ENCODE data around the gene CAMSAP3.
"Not testable (repeated sequence)": the region's sequence is repeated elsewhere in the genome, so short reads cannot be mapped to it uniquely, and the experiment has no call there.

Gene CAMSAP3

DNA sequence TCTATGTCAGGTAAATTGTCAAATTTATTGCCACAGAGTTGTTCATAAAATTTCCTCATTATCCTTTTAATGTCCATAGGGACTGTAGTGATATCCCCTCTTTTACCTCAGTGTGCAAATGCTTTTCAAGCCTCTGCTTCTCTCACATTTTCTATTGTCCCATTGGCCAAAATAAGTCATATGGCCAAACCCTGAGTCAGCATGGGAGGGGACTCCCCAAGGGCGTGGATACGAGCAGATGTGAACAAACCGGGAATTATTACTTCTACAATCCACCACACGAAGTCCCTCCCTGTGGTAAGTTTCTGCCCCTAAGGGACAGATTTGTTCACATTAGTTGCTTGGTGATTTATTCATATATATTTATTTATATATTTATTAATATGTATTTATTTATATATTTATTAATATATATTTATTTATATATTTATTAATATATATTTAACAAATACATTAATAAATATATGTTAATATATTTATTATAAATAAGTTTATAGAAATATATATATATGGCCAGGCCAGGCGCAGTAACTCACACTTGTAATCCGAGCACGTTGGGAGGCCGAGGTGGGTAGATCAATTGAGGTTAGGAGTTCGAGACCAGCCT lies 20.1 kb upstream of the CAMSAP3 start:
- peak; percentile 78 for DNase-seq

DNA sequence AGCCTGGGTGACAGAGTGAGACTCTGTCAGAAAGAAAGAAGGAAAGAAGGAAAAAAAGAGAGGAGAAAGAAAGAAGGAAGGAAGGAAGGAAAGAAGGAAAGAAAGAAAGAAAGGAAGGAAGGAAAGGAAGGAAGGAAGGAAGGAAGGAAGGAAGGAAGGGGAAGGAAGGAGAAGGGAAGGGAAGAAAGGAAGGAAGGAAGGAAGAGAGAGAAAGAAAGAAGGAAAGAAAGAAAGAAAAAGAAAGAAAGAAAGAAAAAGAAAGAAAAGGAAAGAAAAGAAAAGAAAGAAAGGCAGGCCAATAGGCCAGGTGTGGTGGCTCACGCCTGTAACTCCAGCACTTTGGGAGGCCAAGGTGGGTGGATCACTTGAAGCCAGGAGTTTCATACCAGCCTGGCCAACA lies 18.2 kb upstream of the CAMSAP3 start:
- DNase-seq, result not testable (repeated sequence)

DNA sequence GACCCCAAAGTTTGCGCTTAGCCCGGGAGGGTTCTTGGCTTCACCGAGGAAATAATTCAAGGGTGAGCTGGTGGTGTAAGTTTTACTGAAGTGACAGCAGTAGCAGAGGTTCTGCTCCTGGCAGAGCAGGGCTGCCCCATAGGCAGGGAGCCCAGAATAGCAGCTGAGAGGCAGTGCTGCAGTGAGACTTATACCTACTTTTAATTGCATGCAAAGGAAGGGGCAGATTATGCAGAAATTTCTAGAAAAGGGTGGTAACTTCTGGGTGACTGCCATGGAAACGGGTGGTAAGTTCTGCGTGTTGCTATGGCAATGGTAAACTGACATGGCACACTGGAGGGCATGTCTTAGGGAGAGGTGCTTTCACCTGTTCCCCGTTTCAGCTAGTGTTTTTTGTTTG lies 17.5 kb upstream of the CAMSAP3 start:
- no peak for DNase-seq

DNA sequence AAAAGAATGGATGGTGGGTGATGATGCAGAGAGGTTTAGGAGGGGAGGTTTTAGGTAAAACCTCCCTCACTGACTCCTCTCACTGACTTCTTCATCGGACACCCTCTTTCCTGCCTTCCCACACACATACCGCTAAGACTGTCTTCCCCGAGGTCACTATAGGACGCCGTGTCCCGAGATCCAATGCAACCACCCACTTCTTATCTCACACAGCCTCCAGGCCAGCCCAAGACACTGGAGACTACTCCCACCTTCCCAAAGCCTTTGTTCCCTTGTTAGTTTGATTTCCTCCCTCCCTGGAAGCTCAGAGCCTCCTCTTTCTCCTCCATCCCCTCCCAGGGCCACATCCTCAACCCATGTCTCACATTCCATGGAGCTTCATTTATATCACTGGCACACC lies 16.5 kb upstream of the CAMSAP3 start:
- no peak for DNase-seq

DNA sequence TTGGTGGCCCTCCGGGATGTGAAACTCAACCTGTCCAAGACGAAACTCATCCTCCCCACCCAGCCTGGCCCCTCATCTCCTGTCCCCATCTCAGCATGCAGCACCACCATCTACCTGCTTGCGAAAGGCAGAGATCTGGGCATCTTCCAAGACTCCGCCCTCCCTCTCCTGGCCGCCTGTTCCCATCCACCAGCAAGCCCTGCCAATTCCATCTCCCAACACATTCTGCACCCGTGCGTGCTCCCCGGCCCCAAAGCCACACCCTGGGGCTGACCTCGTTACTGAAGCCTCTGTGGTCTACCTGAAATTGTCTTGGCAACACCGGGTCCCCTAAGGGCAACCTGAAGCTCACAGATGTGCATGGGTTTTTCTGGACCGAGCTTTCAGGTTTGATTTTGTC lies 13.2 kb upstream of the CAMSAP3 start:
- DNase-seq, result no peak

DNA sequence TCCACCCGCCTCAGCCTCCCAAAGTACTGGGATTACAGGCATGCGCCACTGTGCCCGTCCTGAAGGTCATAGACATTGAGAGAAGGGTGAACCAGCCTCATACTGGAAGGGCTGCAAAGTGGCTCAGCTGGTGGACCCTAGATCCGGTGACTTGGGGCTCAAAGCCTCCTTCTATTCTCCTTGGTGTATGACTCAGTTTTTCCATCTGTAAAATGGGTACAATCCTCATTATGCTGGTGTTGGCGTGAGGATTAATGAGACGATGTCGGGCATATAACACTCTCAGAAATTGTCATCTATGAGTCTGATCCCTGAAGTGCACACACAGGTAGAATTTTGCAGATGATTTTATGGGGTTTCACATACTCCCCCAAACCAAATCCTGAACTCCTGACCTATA lies 5.8 kb upstream of the CAMSAP3 start:
- DNase-seq, result no peak

DNA sequence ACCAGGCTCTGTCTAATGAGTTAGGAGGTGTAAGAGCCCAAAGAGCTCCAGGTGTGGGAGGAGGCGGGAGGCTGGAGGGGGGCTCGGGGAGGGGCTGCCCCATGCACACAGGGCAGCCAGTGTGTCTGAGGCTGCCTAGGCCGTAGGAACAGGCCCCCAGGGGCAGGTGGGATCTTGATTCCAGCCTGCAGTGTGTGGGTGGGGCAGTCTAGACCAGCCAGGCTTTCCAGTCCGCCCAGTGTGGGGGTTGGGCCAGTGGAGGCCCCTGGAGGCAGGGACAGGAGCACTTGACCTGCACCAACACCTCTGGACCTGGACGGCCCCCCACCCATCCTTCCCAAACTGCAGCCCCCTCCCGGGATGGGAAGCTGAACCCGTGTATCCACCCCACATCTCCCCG lies 5.4 kb upstream of the CAMSAP3 start:
- DNase-seq, result no peak

DNA sequence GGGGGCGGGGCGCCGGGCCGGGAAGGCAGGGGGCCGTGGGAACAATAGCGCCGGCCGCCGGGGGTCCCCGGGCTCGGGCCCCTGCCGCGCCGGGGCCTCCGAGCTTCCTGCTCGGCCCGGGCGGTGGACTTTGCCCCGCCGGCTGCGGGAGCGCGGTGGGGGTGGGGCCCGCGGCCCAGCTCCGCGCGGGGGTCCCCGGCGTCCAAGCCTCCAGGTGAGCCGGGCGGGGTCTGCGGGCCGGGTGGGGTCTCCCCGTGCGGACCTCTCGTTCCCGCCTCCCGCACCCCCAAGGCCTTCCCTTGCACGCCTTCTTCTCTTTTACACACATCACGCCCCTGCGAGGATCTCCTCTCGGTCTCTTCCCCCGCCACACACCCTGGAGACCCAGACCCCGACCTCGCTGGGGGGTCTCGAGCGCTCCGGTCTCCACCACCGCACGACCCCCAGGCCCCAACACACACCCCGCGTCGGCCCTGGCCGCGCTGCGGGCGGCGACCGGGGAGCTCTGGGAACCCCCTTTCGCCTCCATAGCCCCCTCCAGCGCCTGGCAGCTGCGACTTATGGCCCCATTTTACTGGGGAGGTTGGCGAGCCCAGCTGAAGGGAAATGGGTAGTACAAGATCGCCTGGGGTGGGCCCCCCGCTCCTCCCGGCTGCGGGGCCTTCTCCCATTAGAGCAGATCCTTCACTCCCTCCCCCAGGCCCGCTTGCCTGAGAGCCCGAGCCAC lies 711 bp downstream of the CAMSAP3 start:
- DNase-seq, result no peak

DNA sequence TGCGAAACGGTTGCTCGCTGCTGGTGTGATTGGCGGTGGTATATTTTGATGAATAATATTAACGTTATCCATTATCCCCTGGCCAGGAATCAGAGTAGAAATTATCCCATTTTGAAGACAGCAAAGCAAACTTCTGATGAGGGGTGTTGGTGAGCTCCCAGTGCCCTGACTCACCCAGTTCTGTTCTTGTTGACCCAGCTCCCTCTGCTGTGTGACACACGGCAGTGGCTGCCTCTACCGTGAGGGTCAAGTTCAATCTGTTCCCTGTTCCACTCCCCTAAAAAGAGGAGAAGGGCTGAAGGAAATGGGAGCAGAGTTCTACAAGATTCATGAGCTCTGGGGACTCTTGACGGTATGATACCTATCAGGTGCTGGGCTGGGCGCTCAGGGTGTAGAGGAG lies 2.0 kb downstream of the CAMSAP3 start:
- DNase-seq, result no peak

DNA sequence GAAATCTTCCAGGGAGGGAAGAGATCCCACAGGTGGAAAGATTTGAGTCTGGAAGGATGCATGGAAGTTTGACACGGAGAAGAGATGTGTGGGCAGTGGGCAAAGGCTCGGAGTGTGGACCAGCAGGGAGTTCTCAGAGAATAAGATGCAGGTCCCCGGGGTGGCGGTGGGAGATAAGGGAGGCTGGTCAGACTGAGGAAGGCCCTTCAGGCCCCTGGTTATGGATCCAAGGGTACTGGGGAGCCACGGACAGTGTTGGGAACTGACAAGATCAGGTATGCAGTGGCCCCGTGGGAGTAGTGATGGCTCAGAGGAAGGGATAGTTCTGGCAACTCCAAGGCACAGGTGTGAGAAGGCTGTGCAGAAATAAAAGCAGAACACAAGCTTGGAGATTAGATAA lies 2.5 kb downstream of the CAMSAP3 start:
- no peak for DNase-seq

DNA sequence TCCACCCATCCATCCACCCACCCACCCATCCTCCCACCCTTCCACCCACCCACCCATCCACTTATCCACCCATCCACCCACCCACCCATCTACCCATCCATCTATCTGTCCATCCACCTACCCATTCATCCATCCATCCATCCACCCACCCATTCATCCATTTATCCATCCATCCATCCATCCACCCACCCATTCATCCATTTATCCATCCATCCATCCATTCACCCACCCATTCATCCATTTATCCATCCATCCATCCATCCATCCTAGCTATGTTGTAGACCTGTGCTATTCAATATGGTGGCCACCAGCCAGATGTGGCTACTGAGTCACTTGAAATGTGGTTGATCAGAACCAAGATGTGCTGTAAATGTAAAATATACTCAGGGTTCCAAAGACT lies 5.1 kb downstream of the CAMSAP3 start:
- no peak for DNase-seq

DNA sequence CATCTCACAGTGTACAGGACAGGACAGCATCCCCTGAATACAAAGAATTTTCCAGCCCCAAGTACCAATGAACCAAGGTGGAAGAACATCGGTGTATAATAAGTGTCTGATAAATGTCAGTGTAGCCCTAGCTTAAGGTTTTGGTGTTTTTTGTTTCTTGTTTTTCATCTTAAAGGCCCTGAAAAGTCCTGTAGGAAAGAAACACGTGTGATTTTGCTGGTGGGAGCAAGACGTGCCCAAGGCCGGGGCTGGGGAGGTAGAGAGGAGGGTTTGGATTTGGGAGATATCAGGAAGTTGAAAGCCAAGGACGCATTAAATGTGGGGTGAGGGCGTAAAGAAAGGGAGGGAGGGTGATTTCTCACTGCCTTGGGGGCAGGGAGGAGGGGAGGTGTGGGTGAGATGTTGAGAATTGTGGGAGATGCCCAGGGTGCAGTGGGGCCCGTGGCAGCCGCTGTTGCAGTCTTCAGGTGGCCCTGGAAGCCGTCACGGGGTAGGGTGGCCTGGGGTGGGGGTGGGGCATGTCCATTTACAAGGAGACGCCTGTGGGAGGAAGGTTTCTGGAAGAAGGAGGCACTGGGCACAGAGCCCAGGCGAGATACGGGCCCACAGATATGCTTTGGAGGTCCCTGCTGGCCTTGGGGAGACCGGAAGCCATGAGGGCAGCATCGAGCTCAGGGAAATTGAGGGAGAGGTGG lies 6.7 kb downstream of the CAMSAP3 start:
- no peak for DNase-seq

DNA sequence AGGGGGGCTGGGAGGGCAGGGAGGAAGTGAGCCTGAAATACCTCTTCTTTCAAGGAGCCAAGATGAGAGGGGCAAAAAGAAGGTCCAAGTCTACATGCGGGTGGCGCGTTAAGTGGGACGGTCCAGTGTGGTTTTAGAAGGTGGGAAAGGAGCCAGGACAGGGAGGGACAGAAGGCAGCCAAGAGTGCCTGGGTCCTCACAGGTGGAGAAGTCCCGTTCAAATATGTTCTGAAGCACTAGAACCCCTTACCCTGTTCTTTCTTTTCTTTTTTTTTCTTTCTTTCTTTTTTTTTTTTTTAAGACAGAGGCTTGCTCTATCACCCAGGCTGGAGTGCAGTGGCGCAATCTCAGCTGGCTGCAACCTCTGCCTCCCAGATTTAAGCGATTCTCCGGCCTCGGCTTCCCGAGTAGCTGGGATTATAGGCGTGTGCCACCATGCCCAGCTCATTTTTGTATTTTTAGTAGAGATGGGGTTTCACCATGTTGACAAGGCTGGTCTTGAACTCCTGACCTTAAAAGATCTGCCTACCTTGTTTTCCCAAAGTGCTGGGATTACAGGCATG lies 7.4 kb downstream of the CAMSAP3 start:
- no peak for DNase-seq

DNA sequence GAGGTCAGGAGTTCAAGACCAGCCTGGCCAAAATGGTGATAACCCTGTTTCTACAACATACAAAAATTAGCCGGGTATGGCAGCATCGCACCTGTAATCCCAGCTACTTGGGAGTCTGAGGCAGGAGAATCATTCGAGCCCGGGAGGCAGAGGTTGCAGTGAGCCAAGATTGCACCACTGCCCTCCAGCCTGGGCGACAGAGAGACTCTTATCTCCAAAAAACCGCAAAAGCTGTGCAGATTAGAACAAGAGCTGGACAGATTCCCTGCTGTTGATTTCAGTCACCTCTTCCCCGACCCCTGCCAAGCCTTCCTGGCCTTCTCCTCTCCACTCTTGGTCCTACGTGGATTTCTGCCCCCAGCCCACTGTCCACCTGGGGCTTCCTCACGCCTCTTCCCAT lies 8.3 kb downstream of the CAMSAP3 start:
- DNase-seq, result no peak

DNA sequence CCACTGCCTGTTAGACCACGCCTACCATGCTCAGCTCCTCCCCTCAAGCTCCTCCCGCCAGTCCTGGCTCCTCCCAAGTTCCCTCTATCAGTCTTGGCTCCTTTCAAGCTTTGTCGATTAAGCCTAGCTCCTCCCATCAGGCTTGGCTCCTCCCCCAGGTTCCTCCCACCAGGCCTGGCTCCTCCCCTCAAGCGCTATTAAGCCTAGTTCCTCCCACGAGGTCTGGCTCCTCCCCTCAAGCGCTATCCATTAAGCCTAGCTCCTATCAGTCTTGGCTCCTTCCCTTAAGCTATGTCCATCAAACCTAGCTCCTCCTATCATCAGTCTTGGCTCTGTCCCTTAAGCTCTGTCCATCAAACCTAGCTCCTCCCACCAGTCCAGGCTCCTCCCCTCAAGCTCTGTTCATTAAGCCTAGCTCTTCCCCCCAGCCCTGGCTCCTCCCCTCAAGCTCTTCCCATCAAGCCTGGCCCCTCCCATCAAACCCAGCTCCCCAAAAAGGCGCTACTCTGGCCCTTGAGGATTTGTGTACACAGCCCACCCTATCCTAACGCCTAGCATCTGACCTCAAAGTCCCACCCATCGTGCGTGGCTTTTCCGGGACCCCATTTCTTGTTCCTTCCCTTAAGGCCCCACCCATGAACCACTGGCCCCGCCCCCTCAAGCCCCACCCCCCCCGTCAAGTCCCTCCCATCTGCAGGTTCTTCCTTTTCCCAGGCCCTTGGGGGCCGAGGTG lies 10.0 kb downstream of the CAMSAP3 start:
- peak; percentile 75 for DNase-seq

DNA sequence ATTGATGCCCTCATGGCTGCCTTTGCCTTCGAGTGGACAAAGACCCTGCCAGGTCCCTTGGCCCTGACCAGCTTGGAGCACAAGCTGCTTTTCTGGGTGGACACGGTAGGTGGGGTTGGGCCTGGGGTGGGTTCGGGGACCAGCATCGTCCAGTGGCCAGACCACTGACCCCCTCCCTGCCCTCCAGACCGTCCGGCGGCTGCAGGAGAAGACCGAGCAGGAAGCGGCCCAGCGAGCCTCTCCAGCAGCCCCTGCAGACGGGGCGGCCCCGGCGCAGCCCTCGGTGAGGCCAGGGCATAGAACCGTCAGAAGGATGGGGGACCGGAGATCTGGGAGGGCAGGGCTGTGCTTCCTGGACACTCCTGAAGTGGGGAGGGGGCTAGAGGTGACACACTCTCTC lies 10.6 kb downstream of the CAMSAP3 start:
- no peak for DNase-seq

DNA sequence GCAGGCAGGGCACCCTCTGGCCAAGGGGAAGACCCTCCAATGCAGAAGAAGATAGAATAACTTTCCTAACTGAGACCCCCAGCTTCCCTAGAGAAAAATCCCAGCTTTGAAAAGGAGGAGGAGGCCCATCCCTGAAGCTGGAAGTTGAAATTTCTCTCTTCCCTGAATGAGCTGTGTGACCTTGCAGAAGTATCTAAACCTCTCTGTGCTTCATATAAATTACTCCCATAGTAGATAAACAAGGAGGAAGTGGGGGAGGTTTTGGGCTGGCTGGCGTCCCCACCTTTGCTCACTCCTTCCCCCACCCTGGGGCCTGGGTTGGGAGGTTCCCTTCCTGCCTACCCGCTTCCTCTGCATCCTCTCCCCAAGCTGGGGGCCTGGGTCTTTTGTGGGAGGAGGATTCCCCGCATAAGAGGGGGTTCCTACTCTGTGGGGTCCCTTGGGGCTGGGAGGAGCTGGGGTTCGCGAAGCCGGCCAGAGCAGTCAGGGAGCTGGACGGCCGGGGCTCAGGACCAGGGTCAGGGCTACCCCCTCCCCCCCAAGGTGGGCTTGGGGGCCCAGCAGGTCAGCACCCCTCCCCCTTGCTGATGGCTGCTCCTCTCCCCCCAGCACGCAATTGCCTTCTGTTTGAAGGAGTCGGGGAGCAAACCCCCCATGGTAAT lies 11.7 kb downstream of the CAMSAP3 start:
- DNase-seq, result no peak

DNA sequence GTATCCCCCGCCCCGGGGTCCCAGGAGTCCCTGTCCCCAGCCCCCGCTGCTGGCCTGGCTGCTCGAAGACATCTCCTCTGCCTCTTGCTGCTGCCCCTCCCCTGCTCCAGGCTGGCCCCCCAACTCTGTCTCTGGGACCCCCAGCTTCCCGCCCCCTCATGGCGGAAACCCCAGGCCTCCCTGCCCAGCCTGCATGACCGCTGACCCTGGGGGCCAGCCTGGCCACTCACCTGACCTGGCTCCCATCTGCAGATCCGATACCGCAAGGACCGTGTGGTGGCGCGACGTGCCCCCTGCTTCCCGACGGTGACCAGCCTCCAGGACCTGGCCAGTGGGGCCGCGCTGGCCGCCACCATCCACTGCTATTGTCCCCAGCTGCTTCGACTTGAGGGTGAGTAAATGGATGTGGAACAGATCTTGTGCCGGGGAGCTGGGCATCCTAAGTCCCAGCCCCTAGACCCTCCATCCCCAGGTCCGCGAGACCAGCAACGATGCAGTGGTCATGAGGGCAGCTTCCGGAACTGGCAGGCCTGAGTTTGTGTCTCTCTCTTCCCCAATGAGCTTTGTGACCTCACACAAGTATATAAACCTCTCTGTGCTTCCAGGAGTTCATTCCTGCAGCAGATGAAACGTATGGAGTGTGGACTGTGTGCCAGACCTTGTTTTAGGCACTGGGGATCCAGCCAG lies 12.4 kb downstream of the CAMSAP3 start:
- no peak for DNase-seq

DNA sequence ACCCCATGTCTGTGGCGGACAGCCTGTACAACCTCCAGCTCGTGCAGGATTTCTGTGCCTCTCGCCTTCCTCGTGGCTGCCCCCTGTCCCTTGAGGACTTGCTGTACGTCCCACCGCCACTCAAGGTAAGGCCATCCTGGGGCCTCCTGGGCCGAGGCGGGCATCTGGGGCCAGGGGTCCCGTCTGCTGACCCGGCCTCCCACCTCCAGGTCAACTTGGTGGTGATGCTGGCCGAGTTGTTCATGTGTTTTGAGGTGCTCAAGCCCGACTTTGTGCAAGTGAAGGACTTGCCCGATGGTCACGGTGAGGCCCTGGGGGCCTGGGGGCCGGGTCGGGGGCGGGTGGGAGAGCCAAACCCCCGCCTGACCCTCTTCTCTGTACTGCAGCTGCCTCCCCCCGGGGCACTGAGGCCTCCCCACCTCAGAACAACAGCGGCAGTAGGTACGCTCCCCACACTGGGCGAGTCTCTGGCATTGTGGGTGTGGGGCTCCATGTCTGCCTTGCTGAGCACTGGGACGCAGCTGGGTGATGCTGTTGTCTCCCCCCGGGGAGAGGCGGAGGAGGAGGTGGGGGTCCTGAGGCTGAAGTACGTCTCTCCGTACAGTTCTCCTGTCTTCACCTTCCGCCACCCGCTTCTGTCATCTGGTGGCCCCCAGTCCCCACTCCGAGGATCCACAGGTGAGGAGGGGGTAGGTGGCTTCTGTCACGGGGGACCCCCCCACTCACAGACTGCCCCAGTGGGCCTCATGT lies 15.0 kb downstream of the CAMSAP3 start:
- DNase-seq, result no peak

DNA sequence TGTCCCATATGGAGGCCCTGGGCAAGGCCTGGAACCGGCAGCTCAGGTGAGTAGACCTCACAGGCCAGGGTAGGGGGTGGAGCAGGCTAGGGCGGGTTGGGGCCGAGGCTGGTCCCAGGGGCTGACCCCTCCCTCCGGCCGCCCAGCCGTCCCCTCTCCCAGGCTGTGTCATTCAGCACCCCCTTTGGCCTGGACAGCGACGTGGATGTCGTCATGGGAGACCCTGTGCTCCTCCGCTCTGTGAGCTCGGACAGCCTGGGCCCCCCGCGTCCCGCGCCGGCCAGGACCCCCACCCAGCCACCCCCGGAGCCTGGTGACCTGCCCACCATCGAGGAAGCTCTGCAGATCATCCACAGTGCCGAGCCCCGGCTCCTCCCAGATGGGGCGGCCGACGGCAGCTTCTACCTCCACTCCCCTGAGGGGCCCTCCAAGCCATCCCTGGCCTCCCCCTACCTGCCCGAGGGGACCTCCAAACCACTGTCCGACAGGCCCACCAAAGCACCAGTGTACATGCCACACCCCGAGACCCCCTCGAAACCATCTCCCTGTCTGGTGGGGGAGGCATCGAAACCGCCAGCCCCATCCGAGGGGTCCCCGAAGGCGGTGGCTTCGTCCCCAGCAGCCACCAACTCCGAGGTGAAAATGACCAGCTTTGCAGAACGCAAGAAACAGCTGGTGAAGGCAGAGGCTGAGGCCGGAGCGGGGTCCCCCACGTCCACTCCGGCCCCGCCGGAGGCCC lies 16.0 kb downstream of the CAMSAP3 start:
- DNase-seq, result no peak

All from MV-4-11 (cell line).